K562 (cell line): ENCODE results near the gene KCNQ5. TPM values are rescaled to one million over a fixed set of nuclear protein-coding genes. Genes with fewer than 3 reads are reported as not detected.

Experiments used
- ARID1B ChIP-seq: fragments of 450-650 bp; IDR thresholded peaks from 2 replicates; pipeline ENCODE4 v1.6.1; 2016; ENCODE audit warnings: antibody characterized with exemption, mild to moderate bottlenecking, inconsistent platforms
- E2F4 ChIP-seq: sonication (generic); formaldehyde crosslinking; IDR thresholded peaks from 2 replicates; pipeline ENCODE4 v1.8.0; 2022; ENCODE audit warnings: mild to moderate bottlenecking, low read depth, missing genetic modification reagents
- FOXP1 ChIP-seq: sonication (generic); formaldehyde crosslinking; IDR thresholded peaks from 2 replicates; pipeline ENCODE4 v1.8.0; 2022; ENCODE audit warnings: mild to moderate bottlenecking, missing genetic modification reagents
- GTF3C2 ChIP-seq: IDR thresholded peaks from 3 replicates; pipeline ENCODE4 v1.6.1; 2011; ENCODE audit warnings: borderline replicate concordance, mild to moderate bottlenecking, moderate library complexity; ENCODE audit not compliant: insufficient read length; ENCODE audit errors: extremely low read depth
- IRF1 ChIP-seq: sonication (generic); formaldehyde crosslinking; IDR thresholded peaks from 2 replicates; pipeline ENCODE4 v1.8.0; 2022; ENCODE audit warnings: missing genetic modification reagents, mild to moderate bottlenecking, borderline replicate concordance
- KHSRP ChIP-seq: fragments of 450-650 bp; IDR thresholded peaks from 2 replicates; pipeline ENCODE4 v1.6.1; 2017
- PCBP1 ChIP-seq: fragments of 200-400 bp; formaldehyde crosslinking; IDR thresholded peaks from 2 replicates; pipeline ENCODE4 v1.6.1; 2018; ENCODE audit warnings: mild to moderate bottlenecking, low read depth, low read length; ENCODE audit not compliant: poor library complexity, severe bottlenecking
- PHF8 ChIP-seq: fragments of 200-600 bp; sonication (generic); IDR thresholded peaks from 2 replicates; pipeline ENCODE4 v1.6.1; 2012; ENCODE audit warnings: mixed run types, mild to moderate bottlenecking, inconsistent platforms, low read length, moderate library complexity, borderline replicate concordance
- RBFOX2 ChIP-seq: fragments of 200-400 bp; formaldehyde crosslinking; IDR thresholded peaks from 2 replicates; pipeline ENCODE4 v1.6.1; 2017; ENCODE audit warnings: low read depth, mild to moderate bottlenecking, low read length, moderate library complexity
- SNRNP70 ChIP-seq: fragments of 200-400 bp; formaldehyde crosslinking; optimal IDR thresholded peaks from 2 replicates; pipeline ENCODE3; 2017; ENCODE audit warnings: low read depth, low read length
- TAL1 ChIP-seq: fragments of 450-650 bp; IDR thresholded peaks from 2 replicates; pipeline ENCODE4 v1.6.1; 2016; ENCODE audit warnings: mild to moderate bottlenecking
- TGIF2 ChIP-seq: sonication (generic); formaldehyde crosslinking; IDR thresholded peaks from 2 replicates; pipeline ENCODE4 v1.8.1; 2022; ENCODE audit warnings: mild to moderate bottlenecking, missing genetic modification reagents, moderate library complexity
- U2AF1 ChIP-seq: fragments of 200-400 bp; formaldehyde crosslinking; optimal IDR thresholded peaks from 2 replicates; pipeline ENCODE3; 2017; ENCODE audit warnings: mild to moderate bottlenecking, low read depth, low read length, moderate library complexity
- WHSC1 ChIP-seq: IDR thresholded peaks from one replicate; pipeline ENCODE4 v1.6.1; 2012; ENCODE audit warnings: low read length, control low read depth, inconsistent platforms
- ZBTB33 ChIP-seq: sonication (generic); formaldehyde crosslinking; IDR thresholded peaks from 2 replicates; pipeline ENCODE4 v1.8.1; 2023; ENCODE audit warnings: mild to moderate bottlenecking, missing genetic modification reagents
- ZNF263 ChIP-seq: sonication (generic); formaldehyde crosslinking; IDR thresholded peaks from 2 replicates; pipeline ENCODE4 v1.8.0; 2022; ENCODE audit warnings: mild to moderate bottlenecking, missing genetic modification reagents, borderline replicate concordance
- ZNF282 ChIP-seq: sonication (generic); formaldehyde crosslinking; IDR thresholded peaks from 2 replicates; pipeline ENCODE4 v1.8.1; 2023; ENCODE audit warnings: missing genetic modification reagents
- ZNF398 ChIP-seq: fragments of 250-450 bp; sonication (Bioruptor Pico); IDR thresholded peaks from 2 replicates; pipeline ENCODE4 v1.8.0; 2021; ENCODE audit warnings: moderate library complexity, mild to moderate bottlenecking, inconsistent platforms
- polyA plus RNA-seq, 8 experiments: library from polyadenylated mRNA; depleted of rRNA in 4 of 8; stranded (reverse) in 5 of 8; unstranded in 3 of 8; fragments of >200 nt; fragmentation: Nextera tagmentation in 2 of 8; fragmentation: Illumina TruSeq in 1 of 8; extraction: Ambion mirVana in 2 of 8; extraction: Trizol in 1 of 8; gene quantifications; 2 replicates each; pipeline versions ENCODE4 v1.2.1 to v1.2.3, GENCODE V29; 2011 to 2014; ENCODE audit warnings: inconsistent platforms in 1 of 8, missing spikeins in 1 of 8
- total RNA-seq, 7 experiments: library from RNA; depleted of rRNA in 6 of 7; stranded (reverse); fragments of >200 nt in 6 of 7; fragmentation: Illumina TruSeq in 2 of 7; extraction: Trizol in 2 of 7; gene quantifications; 2 replicates each; pipeline versions ENCODE4 v1.2.1 to v1.2.3, GENCODE V29; 2011 to 2021; ENCODE audit warnings: low replicate concordance in 1 of 7

KCNQ5 gene
- total and polyA plus RNA-seq, 9 of the 15 experiments (the other 6 are each of a cell fraction or from before 2014, with no cell fraction given), result 0.31 to 5.9 (median 2.6) TPM

- TF ChIP-seq GTF3C2, result no peak
- no peak for TF ChIP-seq U2AF1
- TF ChIP-seq ZNF282 (CRISPR knock-in tag), result 0 out of 2 replicates have a peak, but pooled peaks have one; percentile 70
- no peak for TF ChIP-seq SNRNP70
- peak; percentile 87; the same call in 1 of the 2 replicates for TF ChIP-seq IRF1 (CRISPR knock-in tag)
- TF ChIP-seq FOXP1 (CRISPR knock-in tag), result peak; percentile 82; the same call in 1 of the 2 replicates
- TF ChIP-seq PCBP1, result peak; percentile 36
- TF ChIP-seq ARID1B, result no peak
- TF ChIP-seq KHSRP, result no peak
- TF ChIP-seq ZNF263 (CRISPR knock-in tag), result 0 out of 2 replicates have a peak, but pooled peaks have one; percentile 34
- no peak for TF ChIP-seq WHSC1
- peak; percentile 64 for TF ChIP-seq RBFOX2
- peak; percentile 84; the same call in 1 of the 2 replicates for TF ChIP-seq TGIF2 (CRISPR knock-in tag)
- peak; percentile 36; the same call in 1 of the 2 replicates for TF ChIP-seq PHF8
- TF ChIP-seq E2F4 (CRISPR knock-in tag), result peak; percentile 67; the same call in 1 of the 2 replicates
- TF ChIP-seq TAL1, result no peak
- no peak for TF ChIP-seq ZNF398 (CRISPR knock-in tag)
- peak; percentile 37; the same call in 1 of the 2 replicates for TF ChIP-seq ZBTB33 (CRISPR knock-in tag)
Observed at GRCh38 chr6:72622094-72622940, 453 bp downstream of the KCNQ5 start (continued).
